Measurements from ENCODE around the gene ARMC7.

The ARMC7 gene

DNA sequence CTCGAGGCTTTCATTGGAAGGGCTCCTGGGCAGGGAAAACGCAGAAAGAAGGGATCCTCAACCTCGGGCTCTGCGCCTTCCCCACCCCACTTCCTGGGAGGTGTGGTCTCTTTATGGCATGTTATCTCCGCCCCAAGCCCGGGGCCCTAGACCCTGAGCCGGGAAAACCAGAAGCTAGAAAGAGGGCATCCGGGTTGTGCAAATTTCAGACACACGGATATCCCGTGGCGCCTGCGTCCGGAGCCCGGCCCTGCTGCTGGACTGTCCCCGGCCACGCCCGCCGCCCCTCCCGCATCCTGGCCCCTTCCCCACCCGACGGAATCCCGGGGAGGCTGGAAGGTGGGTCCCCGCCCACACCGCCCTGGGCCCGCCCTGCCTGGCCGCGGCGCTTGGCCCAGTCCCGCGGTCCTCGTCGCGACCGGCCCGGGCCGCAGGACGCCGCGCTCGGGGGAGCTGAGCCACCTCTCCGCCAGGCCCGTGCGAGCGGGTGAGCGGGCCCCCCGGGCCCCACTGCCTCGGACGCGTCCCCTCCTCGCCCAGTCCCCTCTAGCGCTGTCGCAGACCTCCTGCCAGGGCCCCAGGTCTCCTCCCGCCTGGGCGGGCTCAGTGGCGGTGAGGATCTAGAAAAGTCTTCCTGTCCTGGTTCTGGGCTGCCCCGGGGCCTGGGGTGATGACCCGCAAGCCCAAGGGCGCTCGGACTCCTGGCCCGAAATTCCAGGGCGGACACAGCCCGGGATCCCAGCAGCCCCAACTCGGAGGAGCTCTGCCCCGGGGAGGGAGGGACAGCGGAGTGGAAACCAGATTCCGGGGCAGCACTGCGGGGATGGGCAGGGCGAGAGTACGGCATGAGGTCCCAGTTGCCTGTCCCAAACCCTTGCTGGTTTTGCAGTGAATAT, 22.0 kb upstream of the ARMC7 start, which contains the start of gene SLC16A5:
SLC16A5 (plus strand) TSS at position 397 of the 896 bp plus-strand sequence. CDS start 5,683 bp downstream, outside the sequence.
- peak within 1 kb of the TSS; percentile 91 to 92 for H3K9ac ChIP-seq (ENCODE audit: low read depth in 1 of 2, low read length in 2 of 2)
- H3K9me3 ChIP-seq (ENCODE audit: control insufficient read depth in 2 of 2, low read length in 2 of 2) = no peaks in the 10 kb centered on the region
- peak within 1 kb of the TSS; percentile 98 for H3K27ac ChIP-seq (ENCODE audit: low read depth in 2 of 2, low read length in 2 of 2)
- no peaks in the 10 kb centered on the region for H3K27me3 ChIP-seq (ENCODE audit: control insufficient read depth in 2 of 2, insufficient read depth in 2 of 2, low read length in 2 of 2)
- peaks cover 45 to 55% of the 10 kb centered on the region in 2 donors for H3K4me1 ChIP-seq (ENCODE audit: control insufficient read depth in 2 of 2, insufficient read depth in 2 of 2, low read length in 2 of 2)
- peak within 1 kb of the TSS; percentile 70 to 82 for H3K4me3 ChIP-seq (ENCODE audit: low read length in 2 of 2)
- H3K36me3 ChIP-seq (ENCODE audit: control insufficient read depth in 2 of 2, insufficient read depth in 2 of 2, low read length in 2 of 2) = no peaks in the 10 kb centered on the region

GRCh38 chr17:75088465-75089417, 21.0 kb upstream of the ARMC7 start:
- H3K9me3 ChIP-seq (ENCODE audit: control insufficient read depth in 2 of 2, low read length in 2 of 2) = no peaks in the 10 kb centered on the region
- no peaks in the 10 kb centered on the region for H3K36me3 ChIP-seq (ENCODE audit: control insufficient read depth in 2 of 2, insufficient read depth in 2 of 2, low read length in 2 of 2)
- peak overlapping the region; percentile 70 to 82 for H3K4me3 ChIP-seq (ENCODE audit: low read length in 2 of 2)
- no peaks in the 10 kb centered on the region for H3K27me3 ChIP-seq (ENCODE audit: control insufficient read depth in 2 of 2, insufficient read depth in 2 of 2, low read length in 2 of 2)
- peaks cover 54 to 65% of the 10 kb centered on the region in 2 donors for H3K4me1 ChIP-seq (ENCODE audit: control insufficient read depth in 2 of 2, insufficient read depth in 2 of 2, low read length in 2 of 2)
- peak overlapping the region; percentile 98 for H3K27ac ChIP-seq (ENCODE audit: low read depth in 2 of 2, low read length in 2 of 2)
- H3K9ac ChIP-seq (ENCODE audit: low read depth in 1 of 2, low read length in 2 of 2) = peak overlapping the region; percentile 91 to 92

- H3K36me3 ChIP-seq (ENCODE audit: control insufficient read depth in 2 of 2, insufficient read depth in 2 of 2, low read length in 2 of 2) = no peaks in the 10 kb centered on the region
- peaks cover 65 to 80% of the 10 kb centered on the region in 2 donors for H3K4me1 ChIP-seq (ENCODE audit: control insufficient read depth in 2 of 2, insufficient read depth in 2 of 2, low read length in 2 of 2)
- H3K27me3 ChIP-seq (ENCODE audit: control insufficient read depth in 2 of 2, insufficient read depth in 2 of 2, low read length in 2 of 2) = no peaks in the 10 kb centered on the region
- peak overlapping the region; percentile 42 to 70 for H3K9ac ChIP-seq (ENCODE audit: low read depth in 1 of 2, low read length in 2 of 2)
- H3K27ac ChIP-seq (ENCODE audit: low read depth in 2 of 2, low read length in 2 of 2) = peak overlapping the region; percentile 95 to 96
- H3K9me3 ChIP-seq (ENCODE audit: control insufficient read depth in 2 of 2, low read length in 2 of 2) = no peaks in the 10 kb centered on the region
- peak overlapping the region; percentile 13 to 52 for H3K4me3 ChIP-seq (ENCODE audit: low read length in 2 of 2)
Measured at GRCh38 chr17:75090871-75091854, 18.6 kb upstream of the ARMC7 start.

GRCh38 chr17:75091855-75092327, 17.9 kb upstream of the ARMC7 start:
- Histone ChIP-seq H3K4me3 (ENCODE audit: low read length in 2 of 2) (peak overlapping the region; percentile 13 to 54), H3K9me3 (ENCODE audit: control insufficient read depth in 2 of 2, low read length in 2 of 2) (no peaks in the 10 kb centered on the region), H3K27me3 (ENCODE audit: control insufficient read depth in 2 of 2, insufficient read depth in 2 of 2, low read length in 2 of 2) (no peaks in the 10 kb centered on the region), H3K27ac (ENCODE audit: low read depth in 2 of 2, low read length in 2 of 2) (peak overlapping the region; percentile 95 to 96), H3K9ac (ENCODE audit: low read depth in 1 of 2, low read length in 2 of 2) (peak overlapping the region; percentile 42 to 70), H3K4me1 (ENCODE audit: control insufficient read depth in 2 of 2, insufficient read depth in 2 of 2, low read length in 2 of 2) (peaks cover 63 to 77% of the 10 kb centered on the region in 2 donors), H3K36me3 (ENCODE audit: control insufficient read depth in 2 of 2, insufficient read depth in 2 of 2, low read length in 2 of 2) (no peaks in the 10 kb centered on the region)

DNA sequence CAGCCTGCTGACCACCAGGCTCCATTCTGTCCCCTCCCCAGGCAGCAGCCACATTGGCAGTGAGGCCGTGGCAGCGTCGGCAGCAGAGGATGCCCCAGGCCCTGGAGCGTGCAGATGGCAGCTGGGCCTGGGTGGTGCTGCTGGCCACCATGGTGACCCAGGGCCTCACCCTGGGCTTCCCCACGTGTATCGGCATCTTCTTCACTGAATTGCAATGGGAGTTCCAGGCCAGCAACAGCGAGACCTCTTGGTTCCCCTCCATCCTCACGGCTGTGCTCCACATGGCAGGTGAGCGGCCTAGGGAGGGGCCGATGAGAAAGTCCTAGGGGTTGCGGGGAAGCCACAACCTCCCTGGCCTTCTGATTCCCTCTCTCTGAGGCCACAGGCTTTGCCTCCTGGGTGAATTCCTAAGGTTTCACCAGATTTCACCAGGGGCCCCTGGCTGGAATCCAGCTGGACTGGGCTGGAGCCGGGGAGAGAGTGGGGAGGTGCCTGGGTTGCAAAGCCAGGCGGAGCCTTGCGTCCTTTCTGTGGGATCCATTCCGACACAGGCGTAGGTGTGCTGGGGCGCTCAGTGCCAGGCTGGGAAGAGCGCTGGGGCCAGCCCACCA, 16.1 kb upstream of the ARMC7 start:
- H3K4me3 ChIP-seq (ENCODE audit: low read length in 2 of 2) = no peak overlapping the region
- peak overlapping the region in 1 of 2 donors; percentile 70 for H3K9ac ChIP-seq (ENCODE audit: low read depth in 1 of 2, low read length in 2 of 2)
- H3K27ac ChIP-seq (ENCODE audit: low read depth in 2 of 2, low read length in 2 of 2) = peak overlapping the region; percentile 95 to 96
- H3K9me3 ChIP-seq (ENCODE audit: control insufficient read depth in 2 of 2, low read length in 2 of 2) = no peaks in the 10 kb centered on the region
- peaks cover 3 to 5% of the 10 kb centered on the region in 2 donors for H3K36me3 ChIP-seq (ENCODE audit: control insufficient read depth in 2 of 2, insufficient read depth in 2 of 2, low read length in 2 of 2)
- peaks cover 57 to 66% of the 10 kb centered on the region in 2 donors for H3K4me1 ChIP-seq (ENCODE audit: control insufficient read depth in 2 of 2, insufficient read depth in 2 of 2, low read length in 2 of 2)
- no peaks in the 10 kb centered on the region for H3K27me3 ChIP-seq (ENCODE audit: control insufficient read depth in 2 of 2, insufficient read depth in 2 of 2, low read length in 2 of 2)

DNA sequence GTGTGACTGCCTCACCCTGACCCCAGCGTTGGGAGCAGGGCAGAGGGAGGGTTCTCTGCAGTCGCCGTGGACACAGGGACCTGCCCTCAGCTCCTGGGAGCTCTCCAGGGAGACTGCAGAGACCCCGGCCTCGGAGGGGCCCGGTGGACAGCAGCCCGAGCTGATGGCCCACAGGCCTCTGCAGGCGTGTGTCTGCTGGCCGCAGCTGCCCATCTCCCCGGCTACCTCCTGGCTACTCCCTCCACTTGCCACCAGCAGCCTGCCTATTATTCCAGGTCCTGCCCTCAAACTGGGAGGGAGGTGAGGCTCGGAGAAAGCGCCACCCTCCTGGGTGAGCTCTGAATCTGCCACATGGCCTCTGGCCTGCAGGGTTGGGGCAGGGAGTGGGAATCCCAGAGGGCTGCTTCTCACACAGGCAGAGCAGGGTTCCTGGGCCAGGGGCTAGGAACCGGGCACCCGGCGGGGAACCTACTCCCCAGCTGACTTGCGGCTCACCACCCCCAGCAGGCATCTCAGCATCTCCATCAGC, 14.8 kb upstream of the ARMC7 start:
- no peaks in the 10 kb centered on the region for H3K9me3 ChIP-seq (ENCODE audit: control insufficient read depth in 2 of 2, low read length in 2 of 2)
- peaks cover 11 to 13% of the 10 kb centered on the region in 2 donors for H3K36me3 ChIP-seq (ENCODE audit: control insufficient read depth in 2 of 2, insufficient read depth in 2 of 2, low read length in 2 of 2)
- H3K27me3 ChIP-seq (ENCODE audit: control insufficient read depth in 2 of 2, insufficient read depth in 2 of 2, low read length in 2 of 2) = no peaks in the 10 kb centered on the region
- H3K4me3 ChIP-seq (ENCODE audit: low read length in 2 of 2) = no peak overlapping the region
- H3K27ac ChIP-seq (ENCODE audit: low read depth in 2 of 2, low read length in 2 of 2) = peak overlapping the region; percentile 81 to 82
- H3K9ac ChIP-seq (ENCODE audit: low read depth in 1 of 2, low read length in 2 of 2) = peak overlapping the region in 1 of 2 donors; percentile 23
- H3K4me1 ChIP-seq (ENCODE audit: control insufficient read depth in 2 of 2, insufficient read depth in 2 of 2, low read length in 2 of 2) = peaks cover 49 to 53% of the 10 kb centered on the region in 2 donors

GRCh38 chr17:75096082-75096625, 13.6 kb upstream of the ARMC7 start:
- peaks cover 39 to 44% of the 10 kb centered on the region in 2 donors for H3K4me1 ChIP-seq (ENCODE audit: control insufficient read depth in 2 of 2, insufficient read depth in 2 of 2, low read length in 2 of 2)
- no peak overlapping the region for H3K4me3 ChIP-seq (ENCODE audit: low read length in 2 of 2)
- peaks cover 19 to 20% of the 10 kb centered on the region in 2 donors for H3K36me3 ChIP-seq (ENCODE audit: control insufficient read depth in 2 of 2, insufficient read depth in 2 of 2, low read length in 2 of 2)
- H3K27me3 ChIP-seq (ENCODE audit: control insufficient read depth in 2 of 2, insufficient read depth in 2 of 2, low read length in 2 of 2) = no peaks in the 10 kb centered on the region
- H3K27ac ChIP-seq (ENCODE audit: low read depth in 2 of 2, low read length in 2 of 2) = peak overlapping the region; percentile 78 to 87
- peak overlapping the region; percentile 5 to 44 for H3K9ac ChIP-seq (ENCODE audit: low read depth in 1 of 2, low read length in 2 of 2)
- no peaks in the 10 kb centered on the region for H3K9me3 ChIP-seq (ENCODE audit: control insufficient read depth in 2 of 2, low read length in 2 of 2)

- Histone ChIP-seq H3K27ac (ENCODE audit: low read depth in 2 of 2, low read length in 2 of 2) (no peak overlapping the region), H3K9ac (ENCODE audit: low read depth in 1 of 2, low read length in 2 of 2) (no peak overlapping the region), H3K27me3 (ENCODE audit: control insufficient read depth in 2 of 2, insufficient read depth in 2 of 2, low read length in 2 of 2) (no peaks in the 10 kb centered on the region), H3K36me3 (ENCODE audit: control insufficient read depth in 2 of 2, insufficient read depth in 2 of 2, low read length in 2 of 2) (peaks cover 19 to 20% of the 10 kb centered on the region in 2 donors), H3K4me3 (ENCODE audit: low read length in 2 of 2) (no peak overlapping the region), H3K9me3 (ENCODE audit: control insufficient read depth in 2 of 2, low read length in 2 of 2) (no peaks in the 10 kb centered on the region), H3K4me1 (ENCODE audit: control insufficient read depth in 2 of 2, insufficient read depth in 2 of 2, low read length in 2 of 2) (peaks cover 21 to 27% of the 10 kb centered on the region in 2 donors)
Measured at GRCh38 chr17:75097865-75098264, 11.9 kb upstream of the ARMC7 start.

Measured in mucosa of rectum (tissue), 2 donors.